K562 (cell line): ENCODE measurements around the gene ANKS1B. TPM values are rescaled to one million over a fixed set of nuclear protein-coding genes. Genes with fewer than 3 reads are reported as not detected.

Experiments used
- ATAC-seq: fragments of 200-7000 bp; cut with Tn5 transposase; 3 replicates; pipeline ENCODE4 v1.9.1; 2020; ENCODE audit warnings: moderate library complexity
- BruUV-seq: library from RNA; stranded (reverse); fragments of 400-500 nt; replicated peaks from 2 replicates; lab custom pipeline; 2021; lab: Mats Ljungman, UMichigan
- CTCF ChIA-PET: fragments of 300-600 bp; formaldehyde crosslinking; extraction: SDS; loops from one replicate; lab custom pipeline; 2021; ENCODE audit warnings: low intra/inter-chr PET ratio; lab: Yijun Ruan, JAX
- POLR2A ChIA-PET: fragments of 300-600, 350-650 bp; sonication (Branson Sonifier 250); formaldehyde crosslinking; extraction: SDS; loops from one replicate; lab custom pipeline; 2021; ENCODE audit warnings: antibody characterized with exemption, inconsistent platforms; lab: Yijun Ruan, JAX
- DNase-seq, 4 experiments: peaks; one replicate each; pipeline versions ENCODE4 v3.0.0 to v3.0.0-alpha.2; 2011 to 2018; ENCODE audit warnings: low spot score in 3 of 4, mixed read lengths in 3 of 4; ENCODE audit errors: extremely low read depth in 1 of 4
- FAIRE-seq: peaks from 2 replicates; lab custom pipeline; 2011; peaks lifted over from hg19 to GRCh38; lab: Jason Lieb, UNC
- H2AFZ ChIP-seq: 2 replicates; pipeline ENCODE4 v1.6.0; 2011; ENCODE audit warnings: low read depth, low read length, control low read depth, inconsistent platforms
- H3K27ac ChIP-seq: fragments of 200-600 bp; 3 replicates; pipeline ENCODE4 v1.8.0; 2011; ENCODE audit warnings: low read depth, mild to moderate bottlenecking, control low read depth, inconsistent platforms, low read length, moderate library complexity, mixed read lengths; ENCODE audit errors: extremely low read depth
- H3K27me3 ChIP-seq, 2 experiments: fragments of 300-600 bp in 1 of 2; 2 replicates in 1 of 2; 3 replicates in 1 of 2; pipeline versions ENCODE4 v1.6.0 to v1.8.0; 2011; ENCODE audit warnings: inconsistent platforms in 2 of 2, low read length in 2 of 2, mild to moderate bottlenecking in 1 of 2, mixed read lengths in 1 of 2, moderate library complexity in 1 of 2; ENCODE audit not compliant: control insufficient read depth in 2 of 2, insufficient read depth in 2 of 2
- H3K36me3 ChIP-seq: fragments of 300-600 bp; 3 replicates; pipeline ENCODE4 v1.8.0; 2011; ENCODE audit warnings: mild to moderate bottlenecking, low read length, inconsistent platforms; ENCODE audit not compliant: control insufficient read depth, insufficient read depth
- H3K4me1 ChIP-seq, 2 experiments: fragments of 200-600 bp in 1 of 2; replicated peaks in 1 of 2; 2 replicates in 1 of 2; 3 replicates in 1 of 2; pipeline versions ENCODE4 v1.5.1 to v1.8.0; 2011; ENCODE audit warnings: inconsistent platforms in 2 of 2, low read length in 2 of 2, mild to moderate bottlenecking in 1 of 2, mixed read lengths in 1 of 2, moderate library complexity in 1 of 2; ENCODE audit not compliant: control insufficient read depth in 2 of 2, insufficient read depth in 2 of 2
- H3K4me2 ChIP-seq: 2 replicates; pipeline ENCODE4 v1.6.1; 2011; ENCODE audit warnings: low read length, control low read depth, inconsistent platforms, mixed read lengths; ENCODE audit not compliant: insufficient read depth
- H3K4me3 ChIP-seq: fragments of 200-600 bp; sonication (generic), shearing (Covaris generic); 2 replicates; pipeline ENCODE4 v1.5.1; 2016; ENCODE audit warnings: control low read depth, inconsistent platforms
- H3K79me2 ChIP-seq: fragments of 200-600 bp; 3 replicates; pipeline ENCODE4 v1.8.0; 2011; ENCODE audit warnings: low read length, inconsistent platforms; ENCODE audit not compliant: control insufficient read depth, insufficient read depth
- H3K9ac ChIP-seq, 2 experiments: 2 replicates each; pipeline versions ENCODE4 v1.6.0 to v1.6.1; 2011; ENCODE audit warnings: low read depth in 2 of 2, low read length in 2 of 2, control low read depth in 1 of 2, inconsistent platforms in 1 of 2, mild to moderate bottlenecking in 1 of 2, mixed read lengths in 1 of 2; ENCODE audit not compliant: insufficient read depth in 1 of 2
- H3K9me1 ChIP-seq: one replicate; pipeline ENCODE4 v1.6.0; 2011; ENCODE audit warnings: inconsistent platforms, mild to moderate bottlenecking, low read length, moderate library complexity; ENCODE audit not compliant: control insufficient read depth, insufficient read depth
- H3K9me3 ChIP-seq: replicated peaks from 2 replicates; pipeline ENCODE4 v1.5.1; 2011; ENCODE audit warnings: low read depth, low read length, inconsistent platforms; ENCODE audit not compliant: control insufficient read depth, insufficient read depth
- H4K20me1 ChIP-seq: replicated peaks from 2 replicates; pipeline ENCODE4 v1.6.1; 2011; ENCODE audit warnings: low read length, inconsistent platforms, mixed read lengths; ENCODE audit not compliant: control insufficient read depth, insufficient read depth
- ELF2 ChIP-seq: fragments of 250-450 bp; sonication (Bioruptor Pico); IDR thresholded peaks from 2 replicates; pipeline ENCODE4 v1.5.0; 2021; ENCODE audit warnings: mild to moderate bottlenecking
- NR3C1 ChIP-seq: sonication (generic); formaldehyde crosslinking; IDR thresholded peaks from 2 replicates; pipeline ENCODE4 v1.8.1; 2022; ENCODE audit warnings: missing genetic modification reagents
- PHB ChIP-seq: fragments of 250-450 bp; sonication (Bioruptor Pico); IDR thresholded peaks from 2 replicates; pipeline ENCODE4 v1.5.0; 2021
- ZNF3 ChIP-seq: fragments of 250-450 bp; sonication (Bioruptor Pico); IDR thresholded peaks from 2 replicates; pipeline ENCODE4 v1.5.0; 2021; ENCODE audit warnings: mild to moderate bottlenecking, moderate library complexity
- WGBS: fragments of 100-300 bp; shearing (Covaris generic); methylation state at CpG from one replicate; pipeline ENCODE4 v1.1.6; 2016; ENCODE audit warnings: low coverage, mixed read lengths; ENCODE audit not compliant: insufficient coverage; ENCODE audit errors: missing lambda C conversion rate; 5-methylcytosine and 5-hydroxymethylcytosine counted together
- in situ Hi-C: fragments of 300-500 bp; cut with MboI; formaldehyde crosslinking; loops from 4 replicates; pipeline ENCODE4 v1.15.0; 2018; ENCODE audit warnings: inconsistent platforms, mixed read lengths
- intact Hi-C: fragments of 100-400 bp; cut with micrococcal nuclease; formaldehyde crosslinking; loops from 2 replicates; pipeline ENCODE4 v1.14.2; 2022
- polyA plus RNA-seq, 8 experiments: library from polyadenylated mRNA; depleted of rRNA in 4 of 8; stranded (reverse) in 5 of 8; unstranded in 3 of 8; fragments of >200 nt; fragmentation: Nextera tagmentation in 2 of 8; fragmentation: Illumina TruSeq in 1 of 8; extraction: Ambion mirVana in 2 of 8; extraction: Trizol in 1 of 8; gene quantifications; 2 replicates each; pipeline versions ENCODE4 v1.2.1 to v1.2.3, GENCODE V29; 2011 to 2014; ENCODE audit warnings: inconsistent platforms in 1 of 8, missing spikeins in 1 of 8
- total RNA-seq, 7 experiments: library from RNA; depleted of rRNA in 6 of 7; stranded (reverse); fragments of >200 nt in 6 of 7; fragmentation: Illumina TruSeq in 2 of 7; extraction: Trizol in 2 of 7; gene quantifications; 2 replicates each; pipeline versions ENCODE4 v1.2.1 to v1.2.3, GENCODE V29; 2011 to 2021; ENCODE audit warnings: low replicate concordance in 1 of 7
- TF ChIP-seq, protein P1 (sequence below): sonication (generic); formaldehyde crosslinking; IDR thresholded peaks from 2 replicates; pipeline ENCODE4 v1.8.0; 2022; ENCODE audit warnings: missing genetic modification reagents, mild to moderate bottlenecking, moderate library complexity, borderline replicate concordance
- TF ChIP-seq, protein P2 (sequence below), 2 experiments: fragments of 450-650 bp; conservative IDR thresholded peaks; 2 replicates each; pipeline ENCODE4 v1.6.1; 2017; ENCODE audit warnings: mild to moderate bottlenecking in 2 of 2, moderate library complexity in 2 of 2
- TF ChIP-seq, protein P3 (sequence below), 2 experiments: IDR thresholded peaks in 1 of 2; conservative IDR thresholded peaks in 1 of 2; 2 replicates each; pipeline ENCODE4 v1.6.1; 2016; ENCODE audit warnings: low read depth in 2 of 2, mild to moderate bottlenecking in 1 of 2, missing compliant biosample characterization in 1 of 2, missing genetic modification characterization in 1 of 2, moderate library complexity in 1 of 2
- TF ChIP-seq, protein P4 (sequence below): fragments of 200-800 bp; sonication (Bioruptor generic); IDR thresholded peaks from 2 replicates; pipeline ENCODE4 v1.6.1; 2016; ENCODE audit warnings: missing genetic modification characterization, missing compliant biosample characterization

Gene ANKS1B
- total and polyA plus RNA-seq, 9 of the 15 experiments (the other 6 are each of a cell fraction or from before 2014, with no cell fraction given) = 0.04 to 0.47 (median 0.28) TPM; not detected in 4

DNA sequence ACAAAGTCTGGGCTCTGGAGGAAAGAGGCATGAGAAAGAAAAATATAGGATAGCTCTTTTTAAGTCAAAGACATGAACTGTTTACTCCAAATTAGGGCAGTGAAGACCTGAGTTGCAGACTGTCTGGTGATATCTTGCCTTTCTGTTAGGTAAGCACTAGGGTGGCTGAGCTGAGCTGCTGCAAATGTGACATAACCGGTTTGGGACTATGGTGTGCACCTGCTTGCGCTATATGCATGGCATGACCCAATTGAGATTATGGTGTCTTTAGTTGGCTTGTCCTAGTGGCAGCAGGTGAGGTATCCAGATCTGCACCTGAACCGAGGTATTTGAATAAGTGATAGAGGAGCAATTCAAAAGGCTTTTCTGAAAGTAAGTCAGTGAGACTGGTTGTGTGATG, 994.1 kb downstream of the ANKS1B start:
- ATAC-seq (no peak), DNase-seq (no peak), FAIRE-seq (no peak)
- no peak overlapping the region for H3K27ac ChIP-seq
- H3K4me2 ChIP-seq = no peak overlapping the region
- H3K4me1 ChIP-seq = no peaks in the 10 kb centered on the region
- intact Hi-C loops = loop anchor here (10.0 kb wide), 1 partner anchor 296 kb away; no protein-coding TSS in a partner anchor
- no peak overlapping the region for H3K9ac ChIP-seq
- 0 out of 5 replicates have a peak, but pooled peaks cover 0 to 4% of the 10 kb centered on the region in 2 experiments for H3K27me3 ChIP-seq
- in situ Hi-C loops = loop anchor here (25.0 kb wide), 1 partner anchor 578 kb away; no protein-coding TSS in a partner anchor
- BruUV-seq = no TSS peak
- H4K20me1 ChIP-seq = no peaks in the 10 kb centered on the region
- 0% methylated on average over 3 of the region's 3 CpGs for WGBS
- no peaks in the 10 kb centered on the region for H3K36me3 ChIP-seq
- ChIA-PET POLR2A (no interaction called here), CTCF (interaction anchor here (0.7 kb wide), 1 partner anchor 8 kb away, joined by 3 read pairs; no protein-coding TSS in a partner anchor)
- H3K9me1 ChIP-seq = no peaks in the 10 kb centered on the region
- no peaks in the 10 kb centered on the region for H3K79me2 ChIP-seq
- H2AFZ ChIP-seq = no peak overlapping the region
- no peak overlapping the region for H3K4me3 ChIP-seq
- no peaks in the 10 kb centered on the region for H3K9me3 ChIP-seq
- TF ChIP-seq, protein P1, sequence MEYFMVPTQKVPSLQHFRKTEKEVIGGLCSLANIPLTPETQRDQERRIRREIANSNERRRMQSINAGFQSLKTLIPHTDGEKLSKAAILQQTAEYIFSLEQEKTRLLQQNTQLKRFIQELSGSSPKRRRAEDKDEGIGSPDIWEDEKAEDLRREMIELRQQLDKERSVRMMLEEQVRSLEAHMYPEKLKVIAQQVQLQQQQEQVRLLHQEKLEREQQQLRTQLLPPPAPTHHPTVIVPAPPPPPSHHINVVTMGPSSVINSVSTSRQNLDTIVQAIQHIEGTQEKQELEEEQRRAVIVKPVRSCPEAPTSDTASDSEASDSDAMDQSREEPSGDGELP (CRISPR knock-in tag) = no peak
- TF ChIP-seq PHB (no peak), ZNF3 (CRISPR knock-in tag) (no peak), ELF2 (CRISPR knock-in tag) (no peak), NR3C1 (CRISPR knock-in tag) (no peak)
- TF ChIP-seq, protein P2, sequence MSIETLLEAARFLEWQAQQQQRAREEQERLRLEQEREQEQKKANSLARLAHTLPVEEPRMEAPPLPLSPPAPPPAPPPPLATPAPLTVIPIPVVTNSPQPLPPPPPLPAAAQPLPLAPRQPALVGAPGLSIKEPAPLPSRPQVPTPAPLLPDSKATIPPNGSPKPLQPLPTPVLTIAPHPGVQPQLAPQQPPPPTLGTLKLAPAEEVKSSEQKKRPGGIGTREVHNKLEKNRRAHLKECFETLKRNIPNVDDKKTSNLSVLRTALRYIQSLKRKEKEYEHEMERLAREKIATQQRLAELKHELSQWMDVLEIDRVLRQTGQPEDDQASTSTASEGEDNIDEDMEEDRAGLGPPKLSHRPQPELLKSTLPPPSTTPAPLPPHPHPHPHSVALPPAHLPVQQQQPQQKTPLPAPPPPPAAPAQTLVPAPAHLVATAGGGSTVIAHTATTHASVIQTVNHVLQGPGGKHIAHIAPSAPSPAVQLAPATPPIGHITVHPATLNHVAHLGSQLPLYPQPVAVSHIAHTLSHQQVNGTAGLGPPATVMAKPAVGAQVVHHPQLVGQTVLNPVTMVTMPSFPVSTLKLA (conservative IDR thresholded peaks at IDR 0.05) = no peak
- TF ChIP-seq, protein P3, sequence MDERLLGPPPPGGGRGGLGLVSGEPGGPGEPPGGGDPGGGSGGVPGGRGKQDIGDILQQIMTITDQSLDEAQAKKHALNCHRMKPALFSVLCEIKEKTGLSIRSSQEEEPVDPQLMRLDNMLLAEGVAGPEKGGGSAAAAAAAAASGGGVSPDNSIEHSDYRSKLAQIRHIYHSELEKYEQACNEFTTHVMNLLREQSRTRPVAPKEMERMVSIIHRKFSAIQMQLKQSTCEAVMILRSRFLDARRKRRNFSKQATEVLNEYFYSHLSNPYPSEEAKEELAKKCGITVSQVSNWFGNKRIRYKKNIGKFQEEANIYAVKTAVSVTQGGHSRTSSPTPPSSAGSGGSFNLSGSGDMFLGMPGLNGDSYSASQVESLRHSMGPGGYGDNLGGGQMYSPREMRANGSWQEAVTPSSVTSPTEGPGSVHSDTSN (CRISPR knock-in tag; IDR thresholded peaks at IDR 0.05; ENCODE audit: low read depth) = no peak
- TF ChIP-seq, protein P3 (tag; conservative IDR thresholded peaks at IDR 0.05; ENCODE audit: low read depth) = no peak
- TF ChIP-seq, protein P4, sequence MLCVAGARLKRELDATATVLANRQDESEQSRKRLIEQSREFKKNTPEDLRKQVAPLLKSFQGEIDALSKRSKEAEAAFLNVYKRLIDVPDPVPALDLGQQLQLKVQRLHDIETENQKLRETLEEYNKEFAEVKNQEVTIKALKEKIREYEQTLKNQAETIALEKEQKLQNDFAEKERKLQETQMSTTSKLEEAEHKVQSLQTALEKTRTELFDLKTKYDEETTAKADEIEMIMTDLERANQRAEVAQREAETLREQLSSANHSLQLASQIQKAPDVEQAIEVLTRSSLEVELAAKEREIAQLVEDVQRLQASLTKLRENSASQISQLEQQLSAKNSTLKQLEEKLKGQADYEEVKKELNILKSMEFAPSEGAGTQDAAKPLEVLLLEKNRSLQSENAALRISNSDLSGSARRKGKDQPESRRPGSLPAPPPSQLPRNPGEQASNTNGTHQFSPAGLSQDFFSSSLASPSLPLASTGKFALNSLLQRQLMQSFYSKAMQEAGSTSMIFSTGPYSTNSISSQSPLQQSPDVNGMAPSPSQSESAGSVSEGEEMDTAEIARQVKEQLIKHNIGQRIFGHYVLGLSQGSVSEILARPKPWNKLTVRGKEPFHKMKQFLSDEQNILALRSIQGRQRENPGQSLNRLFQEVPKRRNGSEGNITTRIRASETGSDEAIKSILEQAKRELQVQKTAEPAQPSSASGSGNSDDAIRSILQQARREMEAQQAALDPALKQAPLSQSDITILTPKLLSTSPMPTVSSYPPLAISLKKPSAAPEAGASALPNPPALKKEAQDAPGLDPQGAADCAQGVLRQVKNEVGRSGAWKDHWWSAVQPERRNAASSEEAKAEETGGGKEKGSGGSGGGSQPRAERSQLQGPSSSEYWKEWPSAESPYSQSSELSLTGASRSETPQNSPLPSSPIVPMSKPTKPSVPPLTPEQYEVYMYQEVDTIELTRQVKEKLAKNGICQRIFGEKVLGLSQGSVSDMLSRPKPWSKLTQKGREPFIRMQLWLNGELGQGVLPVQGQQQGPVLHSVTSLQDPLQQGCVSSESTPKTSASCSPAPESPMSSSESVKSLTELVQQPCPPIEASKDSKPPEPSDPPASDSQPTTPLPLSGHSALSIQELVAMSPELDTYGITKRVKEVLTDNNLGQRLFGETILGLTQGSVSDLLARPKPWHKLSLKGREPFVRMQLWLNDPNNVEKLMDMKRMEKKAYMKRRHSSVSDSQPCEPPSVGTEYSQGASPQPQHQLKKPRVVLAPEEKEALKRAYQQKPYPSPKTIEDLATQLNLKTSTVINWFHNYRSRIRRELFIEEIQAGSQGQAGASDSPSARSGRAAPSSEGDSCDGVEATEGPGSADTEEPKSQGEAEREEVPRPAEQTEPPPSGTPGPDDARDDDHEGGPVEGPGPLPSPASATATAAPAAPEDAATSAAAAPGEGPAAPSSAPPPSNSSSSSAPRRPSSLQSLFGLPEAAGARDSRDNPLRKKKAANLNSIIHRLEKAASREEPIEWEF (CRISPR knock-in tag) = no peak
